Effector memory CD4-positive, alpha-beta T cell (primary cell): ENCODE data around the gene PLOD1.
A peak's percentile ranks its signal among the peaks of the same experiment; 100 is the strongest.
"Not testable (repeated sequence)": the region's sequence is repeated elsewhere in the genome, so short reads cannot be mapped to it uniquely, and the experiment has no call there.

Source experiments
- DNase-seq, 3 donors: peaks; one replicate each; pipeline ENCODE4 v3.0.0-alpha.2; 2020
- H3K27ac ChIP-seq: 2 replicates; pipeline ENCODE4 v1.7.0; 2013; ENCODE audit warnings: mild to moderate bottlenecking, low read length, moderate library complexity; ENCODE audit not compliant: insufficient read depth, poor library complexity, severe bottlenecking
- H3K27me3 ChIP-seq: replicated peaks from 2 replicates; pipeline ENCODE4 v1.7.0; 2013; ENCODE audit warnings: mild to moderate bottlenecking, low read length; ENCODE audit not compliant: insufficient read depth, control insufficient read depth, poor library complexity, severe bottlenecking
- H3K36me3 ChIP-seq: 2 replicates; pipeline ENCODE4 v1.7.0; 2013; ENCODE audit warnings: mild to moderate bottlenecking, low read length, moderate library complexity; ENCODE audit not compliant: control insufficient read depth, insufficient read depth
- H3K4me1 ChIP-seq: 2 replicates; pipeline ENCODE4 v1.7.0; 2013; ENCODE audit warnings: low read length, mild to moderate bottlenecking; ENCODE audit not compliant: control insufficient read depth, insufficient read depth, poor library complexity, severe bottlenecking
- H3K4me3 ChIP-seq: 2 replicates; pipeline ENCODE4 v1.7.0; 2013; ENCODE audit warnings: low read length, low read depth, mild to moderate bottlenecking; ENCODE audit not compliant: insufficient read depth, poor library complexity, severe bottlenecking
- H3K9me3 ChIP-seq: 2 replicates; pipeline ENCODE4 v1.7.0; 2013; ENCODE audit warnings: mild to moderate bottlenecking, low read length, moderate library complexity; ENCODE audit not compliant: control insufficient read depth

PLOD1 gene

DNA sequence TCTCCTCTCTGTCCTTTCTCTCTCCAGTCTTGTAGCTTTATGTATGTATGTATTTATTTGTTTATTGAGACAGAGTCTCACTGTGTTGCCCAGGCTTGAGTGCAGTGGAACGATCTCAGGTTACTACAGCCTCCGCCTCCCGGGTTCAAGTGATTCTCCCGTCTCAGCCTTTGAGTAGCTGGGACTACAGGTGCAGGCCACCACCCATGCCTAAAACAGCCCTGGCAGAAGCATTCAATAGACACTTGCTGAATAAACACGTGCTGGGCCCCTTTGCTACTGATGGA is 10.7 kb upstream of the PLOD1 start:
- peaks cover 9% of the 10 kb centered on the region for H3K4me1 ChIP-seq
- no peak for DNase-seq
- H3K27ac ChIP-seq = no peak overlapping the region
- no peak overlapping the region for H3K4me3 ChIP-seq
- H3K36me3 ChIP-seq = peaks cover 35% of the 10 kb centered on the region
- no peaks in the 10 kb centered on the region for H3K9me3 ChIP-seq
- no peaks in the 10 kb centered on the region for H3K27me3 ChIP-seq

- Histone ChIP-seq H3K36me3 (peaks cover 28% of the 10 kb centered on the region), H3K4me3 (peak overlapping the region; percentile 51), H3K27ac (peak overlapping the region; percentile 5), H3K27me3 (no peaks in the 10 kb centered on the region), H3K9me3 (no peaks in the 10 kb centered on the region), H3K4me1 (peaks cover 9% of the 10 kb centered on the region)
- no peak for DNase-seq
Measured at GRCh38 chr1:11924334-11925195, 10.0 kb upstream of the PLOD1 start.

DNA sequence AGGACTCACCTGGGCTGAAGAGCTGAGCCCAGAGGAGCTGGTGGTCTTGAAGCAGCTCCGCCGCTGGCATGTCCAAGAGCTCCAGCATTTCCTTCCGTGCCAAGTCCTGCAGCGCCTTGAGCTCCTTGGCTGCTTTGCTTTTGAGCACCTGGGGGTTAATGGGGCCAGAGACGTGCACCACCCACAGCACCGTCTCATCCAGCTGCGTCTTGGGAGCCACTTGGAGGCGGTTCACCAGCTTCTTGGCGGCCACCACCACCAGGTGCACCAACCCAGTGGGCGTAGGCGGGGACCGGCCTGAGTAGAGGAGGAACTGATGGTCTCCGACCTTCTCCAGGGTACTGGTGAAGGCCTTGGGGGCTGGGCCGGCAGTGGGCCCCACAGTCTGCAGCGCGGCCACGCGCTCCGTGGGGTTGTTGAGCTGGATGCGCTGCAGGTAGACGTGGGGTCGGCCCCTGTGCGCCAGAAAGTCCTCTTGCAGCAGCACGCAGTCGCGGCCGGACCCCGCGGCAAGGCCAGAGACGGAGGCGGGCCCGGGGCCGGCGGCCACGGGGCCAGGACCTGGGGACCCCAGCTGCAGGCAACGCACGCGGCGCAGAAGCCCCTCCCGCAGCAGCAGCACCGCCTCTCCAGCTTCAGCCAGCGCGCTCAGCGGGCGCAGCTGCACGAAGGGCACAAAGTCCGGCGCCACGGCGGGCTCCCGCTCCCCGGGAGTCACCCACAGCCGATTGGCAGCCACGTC is 9.2 kb upstream of the PLOD1 start:
- not testable (repeated sequence) for H3K9me3 ChIP-seq, H3K27ac ChIP-seq, DNase-seq, H3K4me1 ChIP-seq, H3K27me3 ChIP-seq
- H3K4me3 ChIP-seq = peak overlapping the region; percentile 51
- peaks cover 23% of the 10 kb centered on the region for H3K36me3 ChIP-seq

DNA sequence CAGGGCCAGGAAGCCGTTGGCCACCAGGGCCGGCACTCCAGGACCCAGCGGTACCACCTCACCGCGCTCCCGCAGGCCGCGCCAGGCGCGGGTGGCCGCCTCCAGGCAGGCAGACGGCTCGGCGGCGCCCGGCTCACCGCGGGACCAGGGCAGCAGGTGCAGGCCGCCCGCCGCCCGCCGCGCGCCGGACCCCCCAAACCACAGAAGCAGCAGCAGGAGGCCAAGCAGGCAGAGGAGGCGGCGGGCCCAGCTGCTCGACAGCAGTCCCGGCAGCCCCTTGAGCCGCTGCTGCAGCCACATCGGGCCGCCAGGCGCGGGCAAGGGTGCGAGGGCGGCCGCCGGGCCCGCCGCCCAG is 8.6 kb upstream of the PLOD1 start:
- Histone ChIP-seq H3K36me3 (peaks cover 18% of the 10 kb centered on the region), H3K4me1 (peaks cover 9% of the 10 kb centered on the region), H3K4me3 (peak overlapping the region; percentile 51), H3K9me3 (no peaks in the 10 kb centered on the region), H3K27me3 (no peaks in the 10 kb centered on the region), H3K27ac (no peak overlapping the region)
- DNase-seq = peak in 1 of 3 donors; percentile 12

DNA sequence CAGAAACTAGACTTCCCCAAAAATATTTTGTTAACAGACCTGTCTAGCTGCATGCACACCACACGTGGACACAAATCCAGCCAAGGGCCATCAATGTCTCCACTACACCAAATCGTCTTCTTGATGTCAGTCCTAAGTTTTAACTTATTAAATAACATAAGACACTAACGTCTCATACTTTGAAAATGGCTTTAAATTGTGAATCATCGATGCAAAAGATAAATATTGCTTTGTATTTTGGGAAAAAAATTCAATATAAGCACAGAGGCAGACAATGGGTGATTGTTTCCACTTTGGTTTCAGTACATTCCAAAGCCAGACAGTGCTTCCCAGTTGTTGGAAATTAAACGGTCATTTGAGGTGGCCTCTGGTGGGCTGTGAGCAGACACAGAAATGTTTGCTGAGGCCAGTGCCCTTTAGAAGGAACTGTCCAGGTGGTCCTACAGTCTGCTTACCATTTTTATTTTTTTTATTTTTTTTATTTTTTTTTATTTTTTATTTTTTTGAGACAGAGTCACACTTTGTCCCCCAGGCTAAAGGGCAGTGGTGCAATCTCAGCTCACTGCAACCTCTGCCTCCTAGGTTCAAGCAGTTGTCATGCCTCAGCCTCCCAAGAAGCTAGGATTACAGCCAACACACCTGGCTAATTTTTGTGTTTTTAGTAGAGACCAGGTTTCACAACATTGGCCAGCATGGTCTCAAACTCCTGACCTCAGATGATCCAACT is 6.5 kb upstream of the PLOD1 start:
- DNase-seq = no peak
- Histone ChIP-seq H3K9me3 (no peaks in the 10 kb centered on the region), H3K4me1 (peaks cover 9% of the 10 kb centered on the region), H3K4me3 (no peak overlapping the region), H3K27ac (no peak overlapping the region), H3K36me3 (peaks cover 4% of the 10 kb centered on the region), H3K27me3 (no peaks in the 10 kb centered on the region)

DNA sequence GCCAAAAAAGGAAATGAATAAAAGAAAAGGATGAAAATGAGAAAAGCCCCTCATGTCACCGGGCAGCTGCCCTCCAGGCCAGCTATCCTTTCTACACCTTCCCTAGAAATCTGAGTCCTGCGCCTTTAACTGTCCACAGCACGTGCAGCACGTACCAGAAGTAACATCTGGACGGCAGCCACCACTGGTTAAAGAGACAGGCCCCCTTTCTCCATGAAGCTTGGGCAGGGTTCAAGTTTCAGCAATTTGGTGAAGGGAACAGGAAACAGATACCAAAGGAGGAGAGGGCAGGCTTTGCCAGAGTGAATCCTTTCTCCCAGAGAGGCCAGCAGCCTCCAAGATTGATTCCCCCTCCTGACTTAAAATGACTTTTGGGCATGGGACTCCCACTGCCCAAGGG is 4.7 kb upstream of the PLOD1 start:
- no peaks in the 10 kb centered on the region for H3K9me3 ChIP-seq
- H3K4me3 ChIP-seq = no peak overlapping the region
- H3K27ac ChIP-seq = no peak overlapping the region
- H3K4me1 ChIP-seq = peaks cover 13% of the 10 kb centered on the region
- no peak for DNase-seq
- H3K27me3 ChIP-seq = no peaks in the 10 kb centered on the region
- no peaks in the 10 kb centered on the region for H3K36me3 ChIP-seq

DNA sequence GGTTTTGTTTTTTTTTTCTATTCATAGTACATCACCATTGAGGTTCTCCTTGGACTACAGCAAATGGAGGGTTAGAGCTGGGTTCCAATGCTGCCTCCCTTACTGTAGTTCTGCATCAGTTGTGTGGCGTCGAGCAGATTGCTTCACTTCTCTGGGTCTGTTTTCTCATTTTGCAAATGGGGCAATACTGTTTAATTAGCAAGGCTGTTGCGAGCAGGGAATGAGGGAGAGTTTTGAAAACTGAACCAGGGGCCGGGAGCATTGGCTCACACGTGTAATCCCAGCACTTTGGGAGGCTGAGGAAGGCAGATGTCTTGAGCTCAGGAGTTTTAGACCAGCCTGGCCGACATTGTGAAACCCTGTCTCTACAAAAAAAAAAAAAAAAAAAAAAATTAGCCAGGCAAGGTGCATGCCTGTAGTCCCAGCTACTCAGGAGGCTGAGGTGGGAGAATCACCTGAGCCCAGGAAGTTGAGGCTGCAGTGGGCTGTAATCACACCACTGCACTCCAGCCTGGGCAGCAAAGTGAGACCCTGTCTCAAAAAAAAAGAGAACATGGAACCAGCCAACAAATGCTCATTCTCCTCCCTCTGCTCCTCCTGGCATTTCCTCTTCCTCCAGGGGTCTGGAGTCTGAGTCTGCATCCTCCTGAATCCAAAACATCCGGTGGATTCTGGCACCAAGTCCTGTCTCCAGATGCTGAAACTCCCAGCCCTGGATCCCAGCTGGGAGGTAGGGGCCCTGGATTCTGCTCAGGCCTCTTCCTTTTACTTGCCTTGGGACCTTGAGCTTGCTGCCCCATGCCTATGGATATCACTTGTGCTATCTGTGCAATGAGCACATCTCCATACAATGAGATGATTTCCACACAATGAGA is 3.7 kb upstream of the PLOD1 start:
- Histone ChIP-seq H3K4me3 (no peak overlapping the region), H3K4me1 (peaks cover 14% of the 10 kb centered on the region), H3K9me3 (no peaks in the 10 kb centered on the region), H3K27ac (no peak overlapping the region), H3K36me3 (no peaks in the 10 kb centered on the region), H3K27me3 (no peaks in the 10 kb centered on the region)
- DNase-seq = no peak

GRCh38 chr1:11931845-11932244 is 2.7 kb upstream of the PLOD1 start:
- no peaks in the 10 kb centered on the region for H3K36me3 ChIP-seq
- no peaks in the 10 kb centered on the region for H3K27me3 ChIP-seq
- H3K27ac ChIP-seq = no peak overlapping the region
- H3K4me1 ChIP-seq = peaks cover 14% of the 10 kb centered on the region
- H3K4me3 ChIP-seq = no peak overlapping the region
- no peaks in the 10 kb centered on the region for H3K9me3 ChIP-seq
- no peak for DNase-seq

DNA sequence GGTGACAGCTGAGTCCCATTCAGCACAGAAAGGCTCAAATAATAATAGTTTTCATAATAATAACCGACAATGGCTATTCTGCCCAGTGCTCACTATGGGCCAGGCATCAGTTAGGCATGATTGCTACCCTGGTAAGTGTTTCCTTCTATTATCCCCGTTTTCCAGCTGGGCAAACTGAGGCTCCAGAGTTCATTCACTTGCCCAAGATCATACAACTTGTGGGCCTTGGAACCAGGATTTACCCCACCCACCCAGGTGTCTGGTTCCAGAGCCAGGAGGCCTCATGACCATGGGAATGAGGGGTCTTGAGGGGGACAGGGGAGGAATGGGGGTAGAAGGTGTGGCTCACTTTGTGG is 518 bp downstream of the PLOD1 start:
- Histone ChIP-seq H3K4me1 (peaks cover 14% of the 10 kb centered on the region), H3K36me3 (no peaks in the 10 kb centered on the region), H3K9me3 (no peaks in the 10 kb centered on the region), H3K27ac (peak overlapping the region; percentile 37), H3K4me3 (peak overlapping the region; percentile 78), H3K27me3 (no peaks in the 10 kb centered on the region)
- DNase-seq = no peak
